ENCODE measurements around the gene NFAT5.
"Not testable (repeated sequence)": the region's sequence is repeated elsewhere in the genome, so short reads cannot be mapped to it uniquely, and the experiment has no call there.

The NFAT5 gene

DNA sequence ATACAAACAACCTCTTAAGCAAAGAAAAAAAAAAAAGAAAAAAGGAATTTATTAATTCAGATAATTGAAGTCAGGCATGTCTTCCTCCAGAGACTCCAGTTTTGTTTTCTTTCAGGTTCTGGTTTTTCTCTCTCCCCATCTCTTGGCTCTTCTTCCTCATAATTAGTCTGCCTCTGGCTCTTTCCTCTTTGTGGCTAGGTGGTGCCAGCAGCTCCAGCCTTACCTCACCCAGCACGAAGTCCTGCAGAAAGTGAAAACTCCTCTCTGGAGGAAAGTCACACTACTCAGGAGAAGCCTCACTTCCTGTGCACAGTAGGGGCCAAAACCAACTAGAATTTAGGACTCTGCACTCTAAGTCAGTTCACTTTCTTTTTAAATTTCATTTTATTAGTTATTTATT, 10.3 kb upstream of the NFAT5 start:
- no peak for DNase-seq (ENCODE audit: low read depth in 2 of 2)

DNA sequence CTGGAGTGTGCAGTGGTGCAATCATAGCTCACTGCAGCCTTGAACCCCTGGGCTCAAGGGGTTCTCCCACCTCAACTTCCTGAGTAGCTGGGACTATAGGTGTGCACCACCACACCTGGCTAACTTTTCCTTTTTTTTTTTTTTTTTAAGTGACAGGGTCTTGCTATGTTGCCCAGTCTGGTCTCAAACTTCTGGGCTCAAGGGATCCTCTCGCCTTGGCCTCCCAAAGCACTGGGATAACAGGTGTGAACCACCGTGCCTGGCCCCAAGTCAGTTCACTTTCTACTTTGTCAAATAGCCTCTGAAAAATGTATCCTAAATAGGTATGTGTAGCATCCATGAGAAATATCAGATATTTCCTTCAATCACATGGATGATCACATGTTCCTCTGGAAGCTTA, 9.9 kb upstream of the NFAT5 start:
- no peak for DNase-seq (ENCODE audit: low read depth in 2 of 2)

DNA sequence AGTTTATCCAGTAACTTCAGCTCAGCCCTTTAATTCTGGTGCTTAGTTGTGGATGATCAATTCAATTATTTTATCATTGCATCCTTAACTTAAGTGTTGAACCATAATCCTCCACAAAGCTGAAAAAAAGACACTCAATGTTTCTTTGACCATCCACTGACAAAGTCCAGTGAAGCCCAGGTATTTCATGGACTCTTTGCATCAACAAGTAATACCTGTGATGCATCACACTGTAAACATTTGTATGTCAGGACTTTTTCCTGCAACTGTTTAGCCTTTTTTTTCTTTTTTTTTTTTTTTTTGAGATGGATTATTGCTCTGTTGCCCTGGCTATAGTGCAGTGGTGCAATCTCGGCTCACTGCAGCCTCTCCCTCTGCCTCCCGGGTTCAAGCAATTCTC, 6.6 kb upstream of the NFAT5 start:
- no peak for DNase-seq (ENCODE audit: low read depth in 2 of 2)

DNA sequence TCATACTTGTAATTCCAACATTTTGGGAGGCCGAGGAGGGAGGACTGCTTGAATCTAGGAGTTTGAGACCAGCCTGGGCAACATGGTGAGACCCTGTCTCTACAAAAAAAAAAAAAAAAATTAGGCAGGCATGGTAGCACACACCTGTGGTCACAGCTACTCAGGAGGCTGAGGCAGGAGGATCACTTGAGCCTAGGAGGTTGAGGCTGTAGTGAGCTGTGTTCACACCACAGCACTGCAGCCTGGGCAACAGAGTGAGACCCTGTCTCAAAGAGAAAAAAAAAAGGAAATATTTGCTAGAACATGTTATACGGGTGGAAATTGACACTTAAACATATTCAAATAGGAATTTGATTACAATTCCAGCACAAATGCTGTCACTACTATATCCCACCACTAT, 4.4 kb upstream of the NFAT5 start:
- DNase-seq (ENCODE audit: low read depth in 2 of 2), result not testable (repeated sequence)

DNA sequence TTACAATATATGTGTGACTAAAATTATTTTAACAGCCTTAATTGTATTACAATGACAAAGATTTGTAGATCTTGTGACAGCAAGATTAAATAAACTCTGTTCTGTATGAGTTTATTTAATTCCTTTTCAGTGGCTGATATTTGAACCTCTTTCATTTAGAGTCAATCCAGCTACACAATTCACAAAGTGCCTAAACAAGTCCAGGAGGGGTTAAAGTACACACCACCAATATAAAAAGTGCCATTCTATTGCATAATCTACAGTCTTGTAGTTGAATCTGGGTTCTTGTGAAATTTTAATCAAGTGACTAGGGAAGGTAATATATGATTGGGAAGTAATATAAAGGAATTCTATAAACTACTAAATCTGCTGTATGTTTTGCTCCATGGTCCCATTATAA, 3.9 kb upstream of the NFAT5 start:
- no peak for DNase-seq (ENCODE audit: low read depth in 2 of 2)

DNA sequence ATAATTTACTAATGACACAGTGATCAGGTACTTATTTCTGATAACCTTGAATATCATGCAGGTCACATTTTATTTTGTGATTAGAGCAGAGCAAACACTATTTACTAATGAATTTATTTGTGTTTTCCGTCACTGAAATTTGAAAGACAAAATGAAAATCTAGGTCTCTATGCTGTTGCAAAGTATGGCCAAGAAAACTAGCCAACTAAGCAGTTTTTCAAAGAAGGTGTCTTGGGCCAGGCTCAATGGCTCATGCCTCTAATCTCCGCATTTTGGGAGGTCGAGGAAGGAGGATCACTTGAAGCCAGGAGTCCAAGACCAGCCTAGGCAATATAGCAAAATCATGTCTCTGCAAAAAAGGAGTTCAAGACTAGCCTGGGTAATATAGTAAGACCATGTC, 3.0 kb upstream of the NFAT5 start:
- DNase-seq (ENCODE audit: low read depth in 2 of 2), result no peak

DNA sequence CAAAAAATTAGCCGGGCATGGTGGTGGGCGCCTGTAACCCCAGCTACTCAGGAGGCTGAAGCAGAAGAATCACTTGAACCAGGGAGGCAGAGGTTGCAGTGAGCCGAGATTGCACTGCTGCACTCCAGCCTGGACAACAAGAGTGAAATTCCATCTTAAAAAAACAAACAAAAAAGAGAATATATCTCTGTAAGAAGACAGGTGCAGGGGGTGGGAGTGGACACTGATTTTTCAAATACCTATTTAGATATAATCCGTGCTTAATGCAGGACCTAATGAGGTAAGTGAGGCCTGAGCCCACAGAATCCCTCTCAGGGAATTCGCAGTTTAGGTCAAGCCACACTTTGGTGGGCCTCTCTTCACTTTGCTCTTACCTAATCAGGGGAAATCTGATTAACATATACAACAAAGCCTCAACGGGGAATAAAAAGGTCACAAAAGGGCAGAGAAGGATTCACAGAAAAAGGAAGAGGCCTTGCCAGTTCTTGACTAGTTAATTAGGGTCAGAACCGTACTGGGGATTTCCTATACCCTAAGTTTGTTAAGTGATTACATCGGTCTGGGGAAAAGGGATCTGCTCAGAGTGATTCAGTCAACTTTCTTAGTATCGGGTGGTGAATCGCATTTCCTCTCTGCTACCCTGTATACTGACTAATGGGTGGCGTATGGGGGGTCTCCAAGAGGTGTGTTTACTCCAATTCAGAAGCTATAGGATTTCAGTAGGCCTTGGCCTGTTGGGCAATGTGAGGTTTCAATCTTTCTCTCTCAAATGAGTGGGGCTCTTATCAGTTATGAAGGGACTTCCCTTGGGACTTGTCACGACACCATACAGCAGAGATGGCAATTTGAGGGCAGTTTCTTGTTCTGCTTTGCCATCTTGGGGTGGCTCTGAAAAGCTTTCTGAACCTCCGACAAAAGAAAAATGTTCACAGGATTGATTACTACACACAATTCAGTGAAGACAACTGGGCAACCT, 1.9 kb upstream of the NFAT5 start:
- DNase-seq (ENCODE audit: low read depth in 2 of 2), result peak; percentile 11 to 30

DNA sequence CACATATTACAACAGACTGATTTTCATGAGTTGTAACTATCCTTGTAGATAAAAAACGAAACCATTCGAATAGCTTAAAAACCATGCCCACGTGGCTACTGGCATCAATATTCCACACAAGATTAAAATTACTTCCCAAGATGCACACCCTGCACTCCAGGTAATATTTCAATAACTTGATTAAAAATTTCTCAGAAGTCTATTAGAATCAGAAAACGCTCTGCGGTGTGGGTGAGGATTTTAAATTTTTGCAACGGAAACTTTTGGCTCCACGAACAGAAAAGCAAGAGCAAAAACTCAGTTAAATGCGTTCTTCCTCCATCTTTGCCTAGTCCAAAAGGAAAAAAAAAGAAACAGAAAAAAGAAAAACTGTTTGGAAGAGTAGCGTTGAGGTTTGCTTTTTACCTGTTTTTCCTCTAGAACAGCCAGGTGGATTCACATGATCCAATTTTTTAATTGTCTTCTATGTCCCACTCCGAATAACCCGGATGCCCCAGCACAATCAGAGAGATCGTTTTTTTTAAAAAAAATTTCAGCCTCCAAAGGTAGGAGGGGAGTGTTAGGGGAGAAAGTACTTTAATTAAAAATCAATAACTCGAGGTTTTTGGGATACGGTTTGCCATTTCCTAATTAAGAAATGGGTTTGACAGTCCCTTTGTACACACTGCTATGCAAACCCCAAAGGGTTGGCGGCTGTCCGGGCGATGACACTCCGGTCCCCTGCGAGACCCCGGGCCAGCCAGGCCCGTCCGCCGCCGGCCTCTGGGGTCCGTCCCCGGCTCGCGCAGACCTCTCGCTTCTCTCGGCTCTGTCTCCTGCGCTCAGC, 708 bp upstream of the NFAT5 start:
- no peak for DNase-seq (ENCODE audit: low read depth in 2 of 2)

DNA sequence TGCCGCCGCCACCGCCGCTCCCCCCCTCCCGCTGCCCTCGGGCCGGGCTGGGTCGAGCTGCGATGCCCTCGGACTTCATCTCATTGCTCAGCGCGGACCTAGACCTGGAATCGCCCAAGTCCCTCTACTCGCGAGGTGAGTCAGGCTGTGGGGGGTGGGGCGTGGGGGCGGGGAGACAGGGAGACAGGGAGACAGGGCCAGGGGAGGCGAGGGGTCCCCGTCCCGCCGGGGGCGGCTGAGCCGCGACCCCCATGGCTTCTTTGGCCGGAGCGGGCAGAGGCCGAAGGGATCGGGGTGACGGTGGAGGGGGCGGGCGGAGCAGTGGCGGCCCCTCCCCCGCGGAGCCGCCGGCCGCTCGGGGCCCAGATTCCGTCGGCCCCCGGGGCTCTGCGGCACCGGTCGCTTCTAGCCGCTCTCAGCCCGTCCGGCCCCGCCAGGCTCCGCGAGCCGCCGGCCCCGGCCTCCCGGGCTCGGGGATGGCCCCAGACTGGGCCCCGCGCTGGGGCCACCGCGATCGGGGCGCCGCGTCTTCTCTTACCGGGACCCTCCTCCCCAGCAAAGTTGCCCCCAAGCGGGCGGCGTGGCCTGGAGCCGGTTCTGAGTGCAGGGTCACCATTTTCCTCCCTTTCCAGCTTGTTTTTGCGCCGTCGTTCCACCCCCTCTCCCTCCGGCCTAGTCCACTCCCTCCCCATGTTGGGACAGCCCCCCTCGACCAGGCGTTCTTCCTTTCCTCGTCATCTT, 644 bp downstream of the NFAT5 start:
- no peak for DNase-seq (ENCODE audit: low read depth in 2 of 2)

DNA sequence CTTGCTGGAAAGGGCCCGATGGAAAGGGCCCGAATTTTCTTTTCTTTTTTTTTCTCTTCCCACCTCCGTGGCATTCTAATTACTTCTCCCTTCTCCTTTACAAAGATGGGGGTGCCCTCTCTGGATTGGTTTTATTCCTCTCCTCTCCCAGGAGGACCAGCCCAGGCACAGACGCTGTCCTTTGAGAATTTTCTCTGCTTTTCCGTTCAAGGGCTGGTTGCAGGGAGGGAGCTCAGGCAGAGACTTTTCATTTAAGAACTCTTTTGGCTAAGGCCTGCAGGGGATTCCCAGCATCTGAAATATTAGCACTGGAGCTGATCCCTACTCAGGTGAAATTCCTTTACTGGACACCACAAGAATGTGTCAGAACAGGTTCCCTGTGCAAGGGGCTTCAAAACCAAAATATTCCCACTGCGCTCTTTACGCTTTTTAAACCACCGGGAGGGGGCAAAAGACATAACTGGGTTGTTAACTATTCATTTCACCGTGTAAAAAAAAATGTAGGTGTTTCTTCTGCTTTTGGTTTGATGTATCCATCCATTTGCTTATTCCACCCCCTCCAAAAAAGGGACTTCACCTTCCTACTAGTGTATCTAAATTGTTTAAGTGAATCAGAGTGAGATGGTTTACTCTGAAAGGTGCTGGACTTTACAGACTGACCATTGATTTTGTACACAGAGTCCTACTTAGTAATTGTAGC, 1.4 kb downstream of the NFAT5 start:
- no peak for DNase-seq (ENCODE audit: low read depth in 2 of 2)

DNA sequence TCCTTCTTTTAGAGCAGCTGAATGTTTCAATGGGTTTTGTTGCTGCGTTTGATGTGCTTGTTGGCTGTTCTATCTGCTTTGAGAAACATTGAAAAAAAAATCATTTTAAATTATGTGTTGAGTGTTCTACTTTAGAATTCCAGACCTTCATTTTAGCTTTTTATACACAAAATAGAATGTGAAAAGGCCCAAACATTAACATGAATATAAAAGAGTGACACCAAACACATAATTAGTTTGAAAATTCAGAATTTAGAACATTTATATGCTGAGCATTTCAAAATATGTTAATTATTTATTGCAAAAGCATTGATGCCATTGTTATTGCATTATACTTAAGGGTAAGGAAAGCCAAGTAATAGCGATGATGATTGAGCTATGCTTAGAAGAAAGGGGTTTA, 2.9 kb downstream of the NFAT5 start:
- no peak for DNase-seq (ENCODE audit: low read depth in 2 of 2)

DNA sequence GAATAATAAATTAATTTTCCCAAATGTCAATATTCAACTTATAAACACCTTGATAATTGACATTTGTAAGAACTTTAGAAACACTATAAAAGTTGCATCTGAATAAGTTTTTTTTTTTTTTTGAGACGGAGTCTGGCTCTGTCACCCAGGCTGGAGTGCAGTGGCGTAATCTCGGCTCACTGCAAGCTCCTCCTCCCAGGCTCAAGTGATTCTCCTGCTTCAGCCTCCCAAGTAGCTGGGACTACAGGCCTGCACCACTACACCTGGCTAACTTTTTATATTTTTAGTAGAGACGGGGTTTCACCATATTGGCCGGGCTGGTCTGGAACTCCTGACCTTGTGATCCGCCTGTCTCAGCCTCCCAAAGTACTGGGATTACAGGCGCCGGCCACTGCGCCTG, 13.0 kb downstream of the NFAT5 start:
- DNase-seq (ENCODE audit: low read depth in 2 of 2), result not testable (repeated sequence)

DNA sequence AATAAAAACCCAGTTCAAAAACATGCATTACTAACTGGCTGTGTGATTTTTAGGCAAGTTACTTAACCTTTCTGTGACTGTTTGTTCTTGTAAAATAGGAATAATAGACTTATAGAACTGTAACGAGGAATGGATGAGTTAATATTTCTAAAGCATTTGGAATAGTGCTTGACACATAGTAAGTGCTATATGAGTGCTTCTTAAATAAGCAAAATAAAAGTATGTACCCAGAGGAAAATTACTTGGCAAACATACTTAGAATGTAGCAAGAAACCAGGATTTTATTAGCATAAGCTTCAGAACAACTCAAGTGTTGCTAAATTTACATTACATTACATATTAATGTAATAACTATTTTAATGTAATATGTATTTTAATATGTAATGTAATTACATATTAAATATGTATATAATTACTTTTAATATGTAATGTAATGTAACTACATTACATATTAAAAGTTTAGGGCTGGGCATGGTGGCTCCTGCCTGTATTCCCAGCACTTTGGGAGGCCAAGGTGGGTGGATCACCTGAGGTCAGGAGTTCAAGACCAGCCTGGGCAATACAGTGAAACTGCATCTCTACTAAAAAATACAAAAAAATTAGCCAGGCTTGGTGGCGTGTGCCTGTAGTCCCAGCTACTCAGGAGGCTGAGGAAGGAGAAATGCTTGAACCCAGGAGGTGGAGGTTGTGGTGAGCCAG, 14.2 kb downstream of the NFAT5 start:
- DNase-seq (ENCODE audit: low read depth in 2 of 2), result no peak

DNA sequence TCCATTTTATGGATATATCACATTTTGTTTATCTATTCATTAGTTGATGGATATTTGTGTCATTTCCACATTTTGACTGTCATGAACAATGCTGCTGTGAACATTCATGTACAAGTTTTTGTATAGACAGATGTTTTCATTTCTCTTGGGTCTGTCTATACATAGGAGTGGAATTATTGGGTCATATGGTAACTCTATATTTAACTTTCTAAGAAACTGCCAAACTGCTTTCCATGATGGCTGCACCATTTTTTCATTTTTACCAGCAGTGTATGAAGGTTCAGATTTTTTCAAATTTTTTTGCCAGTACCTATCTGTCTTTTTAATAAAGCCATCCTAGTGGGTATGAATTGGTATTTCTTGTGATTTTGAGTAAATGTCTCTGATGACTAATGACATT, 15.5 kb downstream of the NFAT5 start:
- no peak for DNase-seq (ENCODE audit: low read depth in 2 of 2)

DNA sequence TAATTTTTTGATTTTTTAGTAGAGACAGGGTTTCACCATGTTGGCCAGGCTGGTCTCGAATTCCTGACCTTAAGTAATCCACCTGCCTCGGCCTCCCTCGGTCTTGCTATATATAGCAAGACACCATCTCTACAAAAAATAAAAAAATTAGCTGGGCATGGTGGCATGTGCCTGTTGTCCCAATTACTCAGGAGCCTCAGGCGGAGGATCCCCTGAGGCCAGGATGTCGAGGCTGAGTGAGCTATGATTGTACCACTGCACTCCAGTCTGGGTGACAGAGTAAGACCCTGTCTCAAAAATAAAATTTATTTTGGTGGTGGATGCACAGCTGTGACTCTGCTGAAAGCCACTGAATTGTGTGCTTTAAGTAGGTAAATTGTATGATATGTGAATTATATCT, 18.7 kb downstream of the NFAT5 start:
- not testable (repeated sequence) for DNase-seq (ENCODE audit: low read depth in 2 of 2)

DNA sequence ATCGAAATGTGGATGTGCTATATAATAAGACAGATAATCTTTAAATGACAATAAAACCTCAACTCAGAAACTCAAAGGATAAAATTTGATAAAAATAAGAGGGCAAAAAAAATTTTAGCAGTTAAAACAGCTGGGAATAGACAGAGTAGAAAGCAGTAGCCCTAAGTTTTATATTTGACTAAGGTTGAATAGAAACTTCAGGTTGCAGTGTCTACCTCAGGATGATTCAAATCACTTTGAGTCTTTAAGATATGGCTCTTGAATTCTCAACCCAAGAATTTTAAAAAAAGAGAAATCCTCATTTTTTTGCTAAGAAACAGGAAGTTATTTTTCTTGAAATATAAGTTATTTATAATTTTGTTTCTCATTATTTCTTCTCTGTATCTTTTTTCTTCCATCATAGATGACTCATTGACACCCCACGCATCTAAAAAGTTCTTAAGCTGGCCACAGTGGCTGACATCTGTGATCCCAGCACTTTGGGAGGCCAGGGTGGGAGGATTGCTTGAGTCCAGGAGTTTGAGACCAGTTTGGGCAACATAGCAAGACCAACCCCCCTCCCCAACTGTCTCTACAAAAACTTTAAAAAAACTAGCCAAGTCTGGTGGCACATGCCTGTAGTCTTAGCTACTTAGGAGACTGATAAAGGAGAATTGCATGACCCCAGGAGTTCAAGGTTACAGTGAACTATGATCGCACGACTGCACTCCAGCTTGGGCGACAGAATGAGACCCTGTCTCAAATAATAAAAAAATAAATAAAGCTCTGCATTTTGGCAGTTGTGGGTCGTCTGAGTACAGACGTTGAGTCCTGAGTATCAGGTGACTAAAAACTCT, 23.9 kb downstream of the NFAT5 start:
- no peak for DNase-seq (ENCODE audit: low read depth in 2 of 2)

DNA sequence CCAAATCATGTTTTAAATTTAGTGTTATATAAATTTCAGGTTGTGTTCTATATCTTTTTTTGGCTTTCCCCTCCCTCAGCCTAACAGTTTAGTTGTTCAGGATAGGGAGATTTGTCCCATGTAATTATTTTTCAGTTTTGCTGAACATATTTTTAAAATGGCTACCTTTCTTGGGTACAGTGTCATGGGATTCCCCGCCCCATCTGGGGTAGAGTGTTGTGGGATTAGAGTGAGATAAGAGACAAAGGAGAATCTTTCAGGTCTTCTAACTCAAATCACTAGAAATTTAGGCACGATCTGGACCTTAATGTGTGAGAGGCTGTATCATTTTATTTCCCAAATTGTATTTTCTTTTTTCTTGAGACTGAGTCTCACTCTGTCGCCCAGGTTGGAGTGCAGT, 24.8 kb downstream of the NFAT5 start:
- no peak for DNase-seq (ENCODE audit: low read depth in 2 of 2)

DNA sequence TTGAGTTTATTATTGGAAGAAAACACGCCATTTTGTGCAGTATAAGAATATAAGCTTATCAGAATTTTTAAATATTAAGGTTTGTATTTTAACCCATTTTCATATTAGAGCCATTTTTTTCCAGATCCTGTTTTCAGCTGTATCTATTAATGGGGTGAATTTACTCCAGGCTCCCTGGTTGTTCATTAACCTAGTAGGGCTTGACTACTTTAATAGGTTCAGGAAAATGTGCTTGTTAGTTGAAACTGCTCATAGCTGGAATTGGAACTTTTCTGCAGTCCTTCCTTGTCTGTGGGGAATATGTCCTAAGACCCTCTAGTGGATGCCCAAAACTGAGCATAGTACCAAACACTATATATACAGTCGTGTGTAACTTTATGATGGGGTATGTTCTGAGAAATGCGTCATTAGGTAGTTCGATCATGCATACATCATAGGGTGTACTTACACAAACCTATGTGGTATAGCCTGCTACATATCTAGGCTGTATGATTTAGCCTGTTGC, 28.0 kb downstream of the NFAT5 start:
- DNase-seq (ENCODE audit: low read depth in 2 of 2), result no peak

DNA sequence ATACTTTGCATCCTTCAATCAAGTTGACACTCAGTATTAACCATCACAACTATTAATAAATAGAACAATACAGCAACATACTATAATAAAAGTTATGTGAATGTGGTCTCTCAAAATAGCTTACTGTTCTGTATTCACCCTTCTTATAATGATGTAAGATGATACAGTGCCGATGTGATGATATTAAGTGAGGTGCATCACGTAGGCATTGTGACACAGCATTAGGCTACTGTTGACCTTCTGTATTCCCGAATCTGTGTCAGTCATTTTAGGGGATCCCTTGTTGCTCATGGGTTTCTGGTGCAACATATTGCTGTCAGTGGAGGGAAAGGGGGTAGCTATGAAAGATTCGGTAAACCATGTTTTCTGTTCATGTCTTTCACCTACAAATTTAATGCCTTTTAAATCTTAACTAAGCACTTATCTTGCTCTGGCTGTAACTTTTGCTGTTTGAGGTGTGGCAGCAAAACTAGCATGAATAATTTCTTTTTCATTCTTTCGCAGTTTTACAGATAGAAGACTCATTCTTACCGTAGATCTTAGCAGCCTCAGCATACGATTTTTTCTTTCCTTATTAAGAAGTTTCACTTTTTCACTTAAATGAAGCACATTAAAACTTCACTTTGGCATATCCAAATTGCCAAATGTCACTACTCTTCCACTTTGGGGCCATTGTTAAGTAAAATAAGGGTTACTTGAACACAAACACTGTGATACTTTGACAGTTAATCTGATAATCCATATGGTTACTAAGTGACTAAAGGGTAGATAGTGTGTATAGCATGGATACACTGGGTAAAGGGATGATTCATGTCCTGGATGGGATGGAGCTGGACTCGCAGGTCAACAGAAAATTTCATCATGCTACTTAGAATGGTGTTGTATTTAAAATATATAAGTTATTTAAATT, 29.6 kb downstream of the NFAT5 start:
- no peak for DNase-seq (ENCODE audit: low read depth in 2 of 2)
